SU-DHL-6 (cell line): Measurements from ENCODE around the gene PRLHR.

ENCODE experiments used
- CTCF ChIP-seq: fragments of 200-600 bp; sonication (generic); IDR thresholded peaks from one replicate; pipeline ENCODE4 v1.5.1; 2017; ENCODE audit warnings: antibody characterized with exemption, mild to moderate bottlenecking, low read length, moderate library complexity; ENCODE audit not compliant: insufficient read depth, poor library complexity, severe bottlenecking
- EZH2phosphoT487 ChIP-seq: fragments of 200-600 bp; sonication (generic), shearing (Covaris generic); conservative IDR thresholded peaks from 2 replicates; pipeline ENCODE4 v1.6.1; 2018; ENCODE audit warnings: mild to moderate bottlenecking, antibody characterized with exemption, low read length, moderate library complexity, mixed read lengths

DNA sequence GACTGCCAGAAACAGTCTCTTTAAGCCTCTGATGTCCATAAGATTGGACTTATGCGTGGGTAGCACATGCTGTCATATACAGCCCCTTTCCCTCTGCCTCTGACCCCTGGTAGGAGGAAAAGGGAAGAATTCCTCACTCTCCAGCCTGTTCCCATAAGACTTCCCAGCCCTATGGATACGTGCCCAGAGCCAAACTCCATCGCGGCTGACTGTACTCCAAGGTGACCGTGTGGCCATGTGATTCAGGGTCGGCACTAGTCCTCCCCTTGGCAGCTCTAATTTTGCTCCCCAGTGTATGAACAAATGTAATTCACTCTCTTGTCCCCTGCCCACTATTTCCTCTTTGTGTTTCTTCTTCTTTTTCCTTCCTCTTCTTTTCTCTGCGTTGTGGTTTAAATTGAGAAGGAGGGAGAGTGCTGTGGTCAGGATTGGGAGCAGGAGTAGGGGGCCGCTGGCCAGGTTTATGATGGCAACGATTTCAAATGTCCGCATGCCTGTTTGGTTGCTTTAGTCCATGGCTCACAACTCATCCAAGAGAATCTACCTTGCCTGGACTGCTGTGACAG is 43.8 kb downstream of the PRLHR start:
- TF ChIP-seq CTCF (no peak), EZH2phosphoT487 (no peak)
